CD14-positive monocyte (primary cell): ENCODE data around the gene CDC37. TPM values are rescaled to one million over a fixed set of nuclear protein-coding genes. Genes with fewer than 3 reads are reported as not detected.
A peak's percentile ranks its signal among the peaks of the same experiment; 100 is the strongest.

Source experiments
- DNase-seq, 3 donors: peaks; one replicate each; pipeline ENCODE4 v3.0.0-alpha.2; 2011 to 2022
- H2AFZ ChIP-seq: 2 replicates; pipeline ENCODE4 v1.6.0; 2012; ENCODE audit warnings: mild to moderate bottlenecking, low read depth, low read length, inconsistent platforms; ENCODE audit not compliant: insufficient read depth, poor library complexity, severe bottlenecking
- H3K27ac ChIP-seq, 2 donors: 1 replicate in 1 of 2; 2 replicates in 1 of 2; pipeline ENCODE4 v1.5.1; 2012 to 2013; ENCODE audit warnings: low read length in 2 of 2, control low read depth in 1 of 2, inconsistent platforms in 1 of 2, low read depth in 1 of 2, mild to moderate bottlenecking in 1 of 2
- H3K27me3 ChIP-seq, 2 donors: one replicate each; pipeline versions ENCODE4 v1.6.0 to v1.6.1; 2011 to 2013; ENCODE audit warnings: low read length in 2 of 2; ENCODE audit not compliant: control insufficient read depth in 2 of 2, insufficient read depth in 2 of 2
- H3K36me3 ChIP-seq, 2 donors: replicated peaks in 1 of 2; 1 replicate in 1 of 2; 2 replicates in 1 of 2; pipeline versions ENCODE4 v1.5.1 to v1.6.1; 2012 to 2013; ENCODE audit warnings: low read length in 2 of 2, control low read depth in 1 of 2, inconsistent platforms in 1 of 2, mild to moderate bottlenecking in 1 of 2; ENCODE audit not compliant: insufficient read depth in 2 of 2, control insufficient read depth in 1 of 2
- H3K4me1 ChIP-seq, 2 donors: 1 replicate in 1 of 2; 2 replicates in 1 of 2; pipeline versions ENCODE4 v1.5.1 to v1.6.1; 2012 to 2013; ENCODE audit warnings: low read length in 2 of 2, control low read depth in 1 of 2, inconsistent platforms in 1 of 2, mild to moderate bottlenecking in 1 of 2, moderate library complexity in 1 of 2; ENCODE audit not compliant: insufficient read depth in 2 of 2, control insufficient read depth in 1 of 2
- H3K4me2 ChIP-seq: replicated peaks from 2 replicates; pipeline ENCODE3; 2012; ENCODE audit warnings: low read length, moderate library complexity, mild to moderate bottlenecking; ENCODE audit not compliant: poor library complexity, severe bottlenecking; ENCODE audit errors: extremely low read depth
- H3K4me3 ChIP-seq, 3 experiments: fragments of 200-600 bp in 1 of 3; sonication (generic) in 1 of 3; replicated peaks in 1 of 3; 1 replicate in 2 of 3; 2 replicates in 1 of 3; pipeline ENCODE4 v1.5.1; 2011 to 2013; ENCODE audit warnings: low read length in 3 of 3, mild to moderate bottlenecking in 3 of 3, control low read depth in 2 of 3, low read depth in 2 of 3, inconsistent platforms in 1 of 3, moderate library complexity in 1 of 3
- H3K79me2 ChIP-seq: 2 replicates; pipeline ENCODE4 v1.6.0; 2012; ENCODE audit warnings: mild to moderate bottlenecking, control low read depth, inconsistent platforms, low read length, moderate library complexity; ENCODE audit not compliant: insufficient read depth
- H3K9ac ChIP-seq: 2 replicates; pipeline ENCODE4 v1.6.0; 2017; ENCODE audit warnings: low read length, mild to moderate bottlenecking; ENCODE audit not compliant: insufficient read depth, poor library complexity, severe bottlenecking
- H3K9me3 ChIP-seq, 2 donors: replicated peaks in 1 of 2; 1 replicate in 1 of 2; 2 replicates in 1 of 2; pipeline versions ENCODE4 v1.5.1 to v1.6.1; 2012 to 2013; ENCODE audit warnings: low read length in 2 of 2, control low read depth in 1 of 2; ENCODE audit not compliant: control insufficient read depth in 1 of 2, insufficient read depth in 1 of 2
- H4K20me1 ChIP-seq: 2 replicates; pipeline ENCODE4 v1.6.0; 2012; ENCODE audit warnings: mild to moderate bottlenecking, low read length, control low read depth, moderate library complexity; ENCODE audit not compliant: insufficient read depth
- H3K27ac Mint-ChIP-seq, 7 donors: one replicate each; pipeline ENCODE4 v1.8.0; 2020; ENCODE audit warnings: mild to moderate bottlenecking in 7 of 7, mixed read lengths in 7 of 7, moderate library complexity in 6 of 7, inconsistent platforms in 2 of 7
- H3K27me3 Mint-ChIP-seq, 3 donors: one replicate each; pipeline ENCODE4 v1.8.0; 2021 to 2022; ENCODE audit warnings: low read depth in 3 of 3, mild to moderate bottlenecking in 3 of 3, mixed read lengths in 3 of 3, moderate library complexity in 3 of 3, inconsistent platforms in 1 of 3
- H3K36me3 Mint-ChIP-seq, 2 donors: one replicate each; pipeline ENCODE4 v1.8.0; 2020; ENCODE audit warnings: mixed read lengths in 2 of 2, inconsistent platforms in 1 of 2, mild to moderate bottlenecking in 1 of 2
- H3K4me1 Mint-ChIP-seq: one replicate; pipeline ENCODE4 v1.8.0; 2020; ENCODE audit warnings: mild to moderate bottlenecking, mixed read lengths
- H3K4me3 Mint-ChIP-seq, 2 donors: one replicate each; pipeline ENCODE4 v1.8.0; 2020; ENCODE audit warnings: mild to moderate bottlenecking in 2 of 2, mixed read lengths in 2 of 2, moderate library complexity in 1 of 2
- H3K9me3 Mint-ChIP-seq, 7 donors: one replicate each; pipeline ENCODE4 v1.8.0; 2020 to 2022; ENCODE audit warnings: mixed read lengths in 7 of 7, mild to moderate bottlenecking in 6 of 7, moderate library complexity in 6 of 7, inconsistent platforms in 2 of 7
- CTCF ChIP-seq: fragments of 200-600 bp; IDR thresholded peaks from one replicate; pipeline ENCODE4 v1.8.0; 2022; ENCODE audit warnings: antibody characterized with exemption, mild to moderate bottlenecking
- WGBS: methylation state at CpG from one replicate; pipeline ENCODE4 v1.1.5; 2013; ENCODE audit warnings: missing lambda C conversion rate; ENCODE audit not compliant: insufficient coverage; 5-methylcytosine and 5-hydroxymethylcytosine counted together
- intact Hi-C, 2 donors: fragments of 100-400 bp; cut with micrococcal nuclease; formaldehyde crosslinking; loops; one replicate each; pipeline versions ENCODE4 v1.15.0 to v1.15.1; 2023
- polyA plus RNA-seq, 3 donors: library from polyadenylated mRNA; depleted of rRNA in 1 of 3; unstranded in 2 of 3; stranded (reverse) in 1 of 3; fragments of 300-500 nt in 2 of 3; fragments of >200 nt in 1 of 3; fragmentation: Illumina TruSeq in 2 of 3; gene quantifications; 1 replicate in 2 of 3; 2 replicates in 1 of 3; pipeline ENCODE4 v1.2.3, GENCODE V29; 2012 to 2021

CDC37 gene
- polyA plus RNA-seq, 3 donors = 49.3 to 575 (median 54.9) TPM

GRCh38 chr19:10365518-10365917 lies 37.8 kb downstream of the CDC37 start:
- Mint-ChIP-seq H3K4me3 (no peak overlapping the region), H3K4me1 (no peaks in the 10 kb centered on the region), H3K36me3 (peaks cover 84 to 100% of the 10 kb centered on the region in 2 donors), H3K9me3 (no peaks in the 10 kb centered on the region), H3K27me3 (peaks cover 0 to 2% (median 0%) of the 10 kb centered on the region in 3 donors), H3K27ac (peak overlapping the region in 1 of 7 donors; percentile 51)
- H3K79me2 ChIP-seq = peaks cover 52% of the 10 kb centered on the region
- no peak overlapping the region for H3K4me2 ChIP-seq
- H3K27ac ChIP-seq = no peak overlapping the region
- WGBS = 97% methylated on average over 23 of the region's 23 CpGs
- H3K36me3 ChIP-seq = peaks cover 89 to 96% of the 10 kb centered on the region in 2 donors
- H2AFZ ChIP-seq = no peak overlapping the region
- peaks cover 70% of the 10 kb centered on the region for H4K20me1 ChIP-seq
- no peak for TF ChIP-seq CTCF
- no peak for DNase-seq
- H3K4me3 ChIP-seq = no peak overlapping the region
- intact Hi-C loops = no loop called here
- no peak overlapping the region for H3K9ac ChIP-seq
- no peaks in the 10 kb centered on the region for H3K27me3 ChIP-seq
- no peaks in the 10 kb centered on the region for H3K9me3 ChIP-seq
- H3K4me1 ChIP-seq = no peaks in the 10 kb centered on the region

GRCh38 chr19:10364644-10365043 lies 38.7 kb downstream of the CDC37 start:
- H3K27ac Mint-ChIP-seq = peak overlapping the region in 1 of 7 donors; percentile 42
- H2AFZ ChIP-seq = no peak overlapping the region
- no peak overlapping the region for H3K4me3 ChIP-seq
- peaks cover 73% of the 10 kb centered on the region for H4K20me1 ChIP-seq
- H3K9ac ChIP-seq = no peak overlapping the region
- H3K79me2 ChIP-seq = peaks cover 46% of the 10 kb centered on the region
- no peak overlapping the region for H3K4me2 ChIP-seq
- TF ChIP-seq CTCF = no peak
- no peaks in the 10 kb centered on the region for H3K9me3 Mint-ChIP-seq
- 96% methylated on average over 17 of the region's 19 CpGs for WGBS
- H3K9me3 ChIP-seq = no peaks in the 10 kb centered on the region
- intact Hi-C loops = no loop called here
- H3K4me1 Mint-ChIP-seq = no peaks in the 10 kb centered on the region
- no peak overlapping the region for H3K4me3 Mint-ChIP-seq
- no peak overlapping the region for H3K27ac ChIP-seq
- peaks cover 0 to 2% (median 2%) of the 10 kb centered on the region in 3 donors for H3K27me3 Mint-ChIP-seq
- no peaks in the 10 kb centered on the region for H3K4me1 ChIP-seq
- DNase-seq = no peak
- peaks cover 87 to 100% of the 10 kb centered on the region in 2 donors for H3K36me3 ChIP-seq
- peaks cover 82 to 100% of the 10 kb centered on the region in 2 donors for H3K36me3 Mint-ChIP-seq
- no peaks in the 10 kb centered on the region for H3K27me3 ChIP-seq
